Measurements from ENCODE around the gene UBE2K.
"Not testable (repeated sequence)": the region's sequence is repeated elsewhere in the genome, so short reads cannot be mapped to it uniquely, and the experiment has no call there.

Gene UBE2K

GRCh38 chr4:39770005-39770404 is 72.1 kb downstream of the UBE2K start:
- Histone ChIP-seq H3K18ac (ENCODE audit: low read depth in 1 of 2, low read length in 2 of 2) (no peak overlapping the region), H3K4me2 (ENCODE audit: low read length, poor library complexity, severe bottlenecking) (no peak overlapping the region), H3K79me1 (replicated peaks; ENCODE audit: low read length, poor library complexity, severe bottlenecking) (peaks cover 33% of the 10 kb centered on the region), H3K4me3 (ENCODE audit: insufficient read depth in 1 of 2, low read depth in 1 of 2, low read length in 2 of 2) (no peak overlapping the region), H3K9ac (ENCODE audit: low read length) (no peak overlapping the region), H3K23ac (ENCODE audit: low read length in 2 of 2) (no peak overlapping the region), H2AK5ac (ENCODE audit: low read length, severe bottlenecking) (no peak overlapping the region), H3K36me3 (ENCODE audit: control insufficient read depth in 1 of 2, insufficient read depth in 2 of 2, low read depth in 1 of 2, low read length in 2 of 2) (peaks cover 38 to 40% of the 10 kb centered on the region in 2 experiments), H3K4ac (ENCODE audit: low read depth in 1 of 2, low read length in 2 of 2) (no peak overlapping the region), H4K8ac (ENCODE audit: low read length) (no peak overlapping the region), H2BK120ac (ENCODE audit: low read depth, low read length) (no peak overlapping the region), H3K4me1 (ENCODE audit: control insufficient read depth, insufficient read depth, low read depth, low read length) (no peaks in the 10 kb centered on the region), H2BK12ac (ENCODE audit: low read length in 2 of 2) (no peak overlapping the region), H2BK15ac (ENCODE audit: low read depth, poor library complexity, severe bottlenecking) (no peak overlapping the region), H3K27me3 (ENCODE audit: control insufficient read depth in 1 of 2, insufficient read depth in 1 of 2, low read length in 2 of 2) (no peaks in the 10 kb centered on the region), H2AFZ (ENCODE audit: low read depth, low read length) (no peak overlapping the region), H2BK5ac (ENCODE audit: low read depth, low read length, poor library complexity, severe bottlenecking) (no peak overlapping the region), H3K9me3 (ENCODE audit: control insufficient read depth, low read length) (no peaks in the 10 kb centered on the region), H4K91ac (ENCODE audit: low read length) (no peak overlapping the region), H3K14ac (ENCODE audit: low read length in 2 of 2) (no peak overlapping the region), H3K27ac (ENCODE audit: low read length, poor library complexity, severe bottlenecking) (no peak overlapping the region)
- DNase-seq, result no peak
- WGBS, result 98% methylated on average over 25 of the region's 25 CpGs

DNA sequence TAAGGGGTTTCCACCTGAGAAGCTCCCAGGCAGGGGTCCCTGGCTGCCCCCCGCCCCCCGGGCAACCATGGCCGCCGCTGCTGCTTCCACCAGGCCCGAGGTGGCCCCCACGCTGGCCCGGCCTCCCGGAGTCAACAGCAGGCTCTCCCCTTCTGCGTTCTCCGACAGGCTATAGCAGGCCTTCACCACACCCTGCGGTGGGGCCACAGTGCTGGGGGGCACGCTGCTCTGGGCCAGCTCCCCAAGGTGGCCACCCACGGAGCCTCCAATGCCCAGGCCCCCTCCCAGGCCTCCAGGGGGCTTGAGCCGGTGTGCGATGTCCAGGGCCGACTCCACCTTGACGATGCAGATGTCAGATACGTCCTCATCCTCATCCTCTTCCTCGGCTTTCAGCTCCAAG is 72.5 kb downstream of the UBE2K start:
- Histone ChIP-seq H2BK120ac (ENCODE audit: low read depth, low read length) (no peak overlapping the region), H2AK5ac (ENCODE audit: low read length, severe bottlenecking) (no peak overlapping the region), H3K4me3 (ENCODE audit: insufficient read depth in 1 of 2, low read depth in 1 of 2, low read length in 2 of 2) (no peak overlapping the region), H4K8ac (ENCODE audit: low read length) (no peak overlapping the region), H3K4me1 (ENCODE audit: control insufficient read depth, insufficient read depth, low read depth, low read length) (no peaks in the 10 kb centered on the region), H3K4me2 (ENCODE audit: low read length, poor library complexity, severe bottlenecking) (no peak overlapping the region), H3K9ac (ENCODE audit: low read length) (no peak overlapping the region), H3K23ac (ENCODE audit: low read length in 2 of 2) (no peak overlapping the region), H3K14ac (ENCODE audit: low read length in 2 of 2) (no peak overlapping the region), H2AFZ (ENCODE audit: low read depth, low read length) (no peak overlapping the region), H3K27me3 (ENCODE audit: control insufficient read depth in 1 of 2, insufficient read depth in 1 of 2, low read length in 2 of 2) (no peaks in the 10 kb centered on the region), H3K9me3 (ENCODE audit: control insufficient read depth, low read length) (no peaks in the 10 kb centered on the region), H2BK12ac (ENCODE audit: low read length in 2 of 2) (no peak overlapping the region), H2BK5ac (ENCODE audit: low read depth, low read length, poor library complexity, severe bottlenecking) (no peak overlapping the region), H3K4ac (ENCODE audit: low read depth in 1 of 2, low read length in 2 of 2) (no peak overlapping the region), H4K91ac (ENCODE audit: low read length) (no peak overlapping the region), H3K79me1 (replicated peaks; ENCODE audit: low read length, poor library complexity, severe bottlenecking) (peaks cover 36% of the 10 kb centered on the region), H3K27ac (ENCODE audit: low read length, poor library complexity, severe bottlenecking) (no peak overlapping the region), H2BK15ac (ENCODE audit: low read depth, poor library complexity, severe bottlenecking) (no peak overlapping the region), H3K36me3 (ENCODE audit: control insufficient read depth in 1 of 2, insufficient read depth in 2 of 2, low read depth in 1 of 2, low read length in 2 of 2) (peaks cover 38 to 39% of the 10 kb centered on the region in 2 experiments), H3K18ac (ENCODE audit: low read depth in 1 of 2, low read length in 2 of 2) (no peak overlapping the region)
- 97% methylated on average over 14 of the region's 19 CpGs for WGBS
- DNase-seq, result no peak

DNA sequence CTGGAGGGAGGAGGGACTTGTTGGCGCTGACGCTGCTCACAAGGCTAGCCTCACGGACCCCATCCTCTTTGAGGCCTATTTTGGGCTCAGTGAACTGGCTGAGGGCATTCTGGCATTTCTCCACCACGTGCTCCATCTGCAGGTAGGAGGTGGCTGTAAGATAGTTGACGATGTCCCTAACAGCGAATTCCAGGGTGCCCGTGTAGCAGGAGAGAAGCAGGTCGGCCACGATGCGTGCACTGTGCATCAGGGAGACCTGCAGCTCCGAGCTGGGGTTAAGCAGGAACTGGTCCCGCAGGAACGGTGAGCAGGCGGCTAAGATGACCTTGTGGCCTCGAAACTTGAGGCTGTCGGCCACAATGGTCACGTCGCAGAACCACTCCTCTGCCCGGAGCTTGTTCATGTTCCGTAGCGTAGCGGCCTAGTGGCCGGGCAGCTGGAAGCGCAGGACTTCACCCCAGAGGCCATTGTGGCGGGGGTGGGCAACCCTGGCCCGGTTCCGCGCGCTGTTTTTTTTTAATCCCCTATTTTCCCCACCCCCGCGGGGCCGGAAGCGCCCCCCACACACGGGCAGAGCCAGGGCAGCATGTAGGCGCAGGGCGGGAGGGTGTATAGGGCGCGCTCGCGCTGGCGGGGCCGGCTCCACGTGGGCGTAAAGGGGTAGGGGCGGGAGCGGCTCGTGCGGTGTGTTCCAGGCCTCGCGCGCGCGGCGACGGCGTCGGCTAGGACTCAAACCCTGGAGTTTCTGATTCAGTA is 73.2 kb downstream of the UBE2K start:
- Histone ChIP-seq H3K27me3 (ENCODE audit: control insufficient read depth in 1 of 2, insufficient read depth in 1 of 2, low read length in 2 of 2) (no peaks in the 10 kb centered on the region), H3K36me3 (ENCODE audit: control insufficient read depth in 1 of 2, insufficient read depth in 2 of 2, low read depth in 1 of 2, low read length in 2 of 2) (peaks cover 37 to 39% of the 10 kb centered on the region in 2 experiments), H3K4ac (ENCODE audit: low read depth in 1 of 2, low read length in 2 of 2) (no peak overlapping the region), H3K9me3 (ENCODE audit: control insufficient read depth, low read length) (no peaks in the 10 kb centered on the region), H2BK15ac (ENCODE audit: low read depth, poor library complexity, severe bottlenecking) (no peak overlapping the region), H3K23ac (ENCODE audit: low read length in 2 of 2) (no peak overlapping the region), H3K4me2 (ENCODE audit: low read length, poor library complexity, severe bottlenecking) (no peak overlapping the region), H2AFZ (ENCODE audit: low read depth, low read length) (no peak overlapping the region), H3K9ac (ENCODE audit: low read length) (no peak overlapping the region), H3K18ac (ENCODE audit: low read depth in 1 of 2, low read length in 2 of 2) (no peak overlapping the region), H3K4me3 (ENCODE audit: insufficient read depth in 1 of 2, low read depth in 1 of 2, low read length in 2 of 2) (no peak overlapping the region), H2AK5ac (ENCODE audit: low read length, severe bottlenecking) (no peak overlapping the region), H3K14ac (ENCODE audit: low read length in 2 of 2) (no peak overlapping the region), H3K79me1 (replicated peaks; ENCODE audit: low read length, poor library complexity, severe bottlenecking) (peaks cover 38% of the 10 kb centered on the region), H3K4me1 (ENCODE audit: control insufficient read depth, insufficient read depth, low read depth, low read length) (no peaks in the 10 kb centered on the region), H4K91ac (ENCODE audit: low read length) (no peak overlapping the region), H3K27ac (ENCODE audit: low read length, poor library complexity, severe bottlenecking) (no peak overlapping the region), H2BK12ac (ENCODE audit: low read length in 2 of 2) (no peak overlapping the region), H2BK120ac (ENCODE audit: low read depth, low read length) (no peak overlapping the region), H4K8ac (ENCODE audit: low read length) (no peak overlapping the region), H2BK5ac (ENCODE audit: low read depth, low read length, poor library complexity, severe bottlenecking) (no peak overlapping the region)
- no peak for DNase-seq
- WGBS, result 97% methylated on average over 53 of the region's 57 CpGs

- not testable (repeated sequence) for H3K9me3 ChIP-seq (ENCODE audit: control insufficient read depth, low read length); DNase-seq; H3K79me1 ChIP-seq (replicated peaks; ENCODE audit: low read length, poor library complexity, severe bottlenecking); H2AFZ ChIP-seq (ENCODE audit: low read depth, low read length); H3K4me3 ChIP-seq (ENCODE audit: insufficient read depth in 1 of 2, low read depth in 1 of 2, low read length in 2 of 2); H3K14ac ChIP-seq (ENCODE audit: low read length in 2 of 2); H3K4ac ChIP-seq (ENCODE audit: low read depth in 1 of 2, low read length in 2 of 2); H3K4me1 ChIP-seq (ENCODE audit: control insufficient read depth, insufficient read depth, low read depth, low read length); H3K4me2 ChIP-seq (ENCODE audit: low read length, poor library complexity, severe bottlenecking); H3K27ac ChIP-seq (ENCODE audit: low read length, poor library complexity, severe bottlenecking); H3K27me3 ChIP-seq (ENCODE audit: control insufficient read depth in 1 of 2, insufficient read depth in 1 of 2, low read length in 2 of 2); H2BK5ac ChIP-seq (ENCODE audit: low read depth, low read length, poor library complexity, severe bottlenecking); H3K23ac ChIP-seq (ENCODE audit: low read length in 2 of 2); H4K91ac ChIP-seq (ENCODE audit: low read length); H2BK15ac ChIP-seq (ENCODE audit: low read depth, poor library complexity, severe bottlenecking); H3K9ac ChIP-seq (ENCODE audit: low read length); H2AK5ac ChIP-seq (ENCODE audit: low read length, severe bottlenecking); H4K8ac ChIP-seq (ENCODE audit: low read length); H3K18ac ChIP-seq (ENCODE audit: low read depth in 1 of 2, low read length in 2 of 2); H2BK120ac ChIP-seq (ENCODE audit: low read depth, low read length); H2BK12ac ChIP-seq (ENCODE audit: low read length in 2 of 2)
- H3K36me3 ChIP-seq (ENCODE audit: control insufficient read depth in 1 of 2, insufficient read depth in 2 of 2, low read depth in 1 of 2, low read length in 2 of 2), result peaks cover 3 to 65% of the 10 kb centered on the region in 2 experiments
- 100% methylated on average over 1 of the region's 2 CpGs for WGBS
Observed at GRCh38 chr4:39781988-39782387, 84.1 kb downstream of the UBE2K start.

Data from mesenchymal stem cell (in vitro differentiated cells and primary cell).